K562 (cell line): ENCODE measurements around the gene MBLAC2. TPM values are rescaled to one million over a fixed set of nuclear protein-coding genes. Genes with fewer than 3 reads are reported as not detected.
A peak's percentile ranks its signal among the peaks of the same experiment; 100 is the strongest.

ENCODE experiments used
- ATF3 ChIP-seq, 2 experiments: fragments of 450-650 bp in 1 of 2; sonication (generic) in 1 of 2; formaldehyde crosslinking in 1 of 2; IDR thresholded peaks in 1 of 2; conservative IDR thresholded peaks in 1 of 2; 2 replicates each; pipeline versions ENCODE4 v1.6.1 to v1.8.1; 2016 to 2023; ENCODE audit warnings: mild to moderate bottlenecking in 2 of 2, moderate library complexity in 2 of 2, inconsistent platforms in 1 of 2, missing genetic modification reagents in 1 of 2
- BRF2 ChIP-seq: IDR thresholded peaks from 3 replicates; pipeline ENCODE4 v1.6.1; 2011; ENCODE audit warnings: borderline replicate concordance, mild to moderate bottlenecking; ENCODE audit not compliant: insufficient read length, insufficient read depth
- HDGF ChIP-seq: fragments of 450-650 bp; IDR thresholded peaks from 2 replicates; pipeline ENCODE4 v1.6.1; 2016
- JUNB ChIP-seq: fragments of 450-650 bp; formaldehyde crosslinking; conservative IDR thresholded peaks from 2 replicates; pipeline ENCODE4 v1.4.0; 2020; ENCODE audit warnings: mild to moderate bottlenecking
- JUND ChIP-seq, 2 experiments: IDR thresholded peaks; 2 replicates in 1 of 2; 3 replicates in 1 of 2; pipeline ENCODE4 v1.6.1; 2011; ENCODE audit warnings: borderline replicate concordance in 2 of 2, low read depth in 2 of 2, low read length in 2 of 2, improper control_type of control experiment in 1 of 2, missing biosample characterization in 1 of 2, missing genetic modification characterization in 1 of 2, missing genetic modification reagents in 1 of 2
- KDM2B ChIP-seq: fragments of 250-450 bp; sonication (Bioruptor Pico); IDR thresholded peaks from 2 replicates; pipeline ENCODE4 v1.8.0; 2021; ENCODE audit warnings: mild to moderate bottlenecking, moderate library complexity
- NELFE ChIP-seq: IDR thresholded peaks from 2 replicates; pipeline ENCODE4 v1.6.1; 2011; ENCODE audit warnings: mild to moderate bottlenecking; ENCODE audit not compliant: insufficient read depth, insufficient read length
- PHTF2 ChIP-seq: fragments of 250-450 bp; sonication (Bioruptor Pico); IDR thresholded peaks from 2 replicates; pipeline ENCODE4 v1.5.0; 2021; ENCODE audit warnings: mild to moderate bottlenecking
- RFX7 ChIP-seq: fragments of 250-450 bp; sonication (Bioruptor Pico); IDR thresholded peaks from 2 replicates; pipeline ENCODE4 v1.5.1; 2021; ENCODE audit warnings: mild to moderate bottlenecking
- SP2 ChIP-seq: IDR thresholded peaks from 2 replicates; pipeline ENCODE4 v1.6.1; 2011; ENCODE audit warnings: mild to moderate bottlenecking, low read depth, low read length, moderate library complexity; ENCODE audit not compliant: poor library complexity, severe bottlenecking; ENCODE audit errors: extremely low read depth
- TEAD2 ChIP-seq: fragments of 450-650 bp; IDR thresholded peaks from 2 replicates; pipeline ENCODE4 v1.6.1; 2016; ENCODE audit warnings: missing genetic modification characterization, control low read depth, missing compliant biosample characterization
- U2AF1 ChIP-seq: fragments of 200-400 bp; formaldehyde crosslinking; optimal IDR thresholded peaks from 2 replicates; pipeline ENCODE3; 2017; ENCODE audit warnings: mild to moderate bottlenecking, low read depth, low read length, moderate library complexity
- ZNF280A ChIP-seq: fragments of 450-650 bp; IDR thresholded peaks from 2 replicates; pipeline ENCODE4 v1.6.1; 2018; ENCODE audit warnings: mild to moderate bottlenecking, low read depth; ENCODE audit not compliant: partially characterized antibody
- ZNF41 ChIP-seq: fragments of 250-450 bp; sonication (Bioruptor Pico); conservative IDR thresholded peaks from 2 replicates; pipeline ENCODE4 v1.4.0; 2020; ENCODE audit warnings: mild to moderate bottlenecking
- ZNF449 ChIP-seq: fragments of 250-450 bp; sonication (Bioruptor Pico); IDR thresholded peaks from 2 replicates; pipeline ENCODE4 v1.8.0; 2022; ENCODE audit warnings: moderate library complexity, mild to moderate bottlenecking, inconsistent platforms
- ZNF512 ChIP-seq: IDR thresholded peaks from 2 replicates; pipeline ENCODE4 v1.6.1; 2016; ENCODE audit warnings: missing genetic modification characterization, missing compliant biosample characterization
- ZNF589 ChIP-seq: fragments of 200-800 bp; sonication (Bioruptor generic); IDR thresholded peaks from 2 replicates; pipeline ENCODE4 v1.6.1; 2016; ENCODE audit warnings: low read depth, missing genetic modification characterization, missing compliant biosample characterization
- ZNF764 ChIP-seq: fragments of 250-450 bp; sonication (Bioruptor Pico); IDR thresholded peaks from 2 replicates; pipeline ENCODE4 v1.4.0; 2020; ENCODE audit warnings: low read depth, mild to moderate bottlenecking, moderate library complexity
- polyA plus RNA-seq, 8 experiments: library from polyadenylated mRNA; depleted of rRNA in 4 of 8; stranded (reverse) in 5 of 8; unstranded in 3 of 8; fragments of >200 nt; fragmentation: Nextera tagmentation in 2 of 8; fragmentation: Illumina TruSeq in 1 of 8; extraction: Ambion mirVana in 2 of 8; extraction: Trizol in 1 of 8; gene quantifications; 2 replicates each; pipeline versions ENCODE4 v1.2.1 to v1.2.3, GENCODE V29; 2011 to 2014; ENCODE audit warnings: inconsistent platforms in 1 of 8, missing spikeins in 1 of 8
- total RNA-seq, 7 experiments: library from RNA; depleted of rRNA in 6 of 7; stranded (reverse); fragments of >200 nt in 6 of 7; fragmentation: Illumina TruSeq in 2 of 7; extraction: Trizol in 2 of 7; gene quantifications; 2 replicates each; pipeline versions ENCODE4 v1.2.1 to v1.2.3, GENCODE V29; 2011 to 2021; ENCODE audit warnings: low replicate concordance in 1 of 7

The MBLAC2 gene
- total and polyA plus RNA-seq, 9 of the 15 experiments (the other 6 are each of a cell fraction or from before 2014, with no cell fraction given): 2.4 to 13.1 (median 10.3) TPM

GRCh38 chr5:90409318-90410177, 65.0 kb downstream of the MBLAC2 start, which contains the start of gene CETN3 (continued):
- TF ChIP-seq BRF2: no peak
- no peak for TF ChIP-seq JUNB (CRISPR knock-in tag)
- TF ChIP-seq ZNF589 (CRISPR knock-in tag): no peak
- TF ChIP-seq PHTF2: no peak
- peak; percentile 56; the same call in 1 of the 2 replicates for TF ChIP-seq ZNF41
- TF ChIP-seq JUND (IDR thresholded peaks at IDR 0.05; ENCODE audit: borderline replicate concordance, low read depth, low read length): peak; percentile 61; the same call in 1 of the 2 replicates
- no peak; the same call in 2 of the 3 replicates for TF ChIP-seq JUND (tag; IDR thresholded peaks at IDR 0.05; ENCODE audit: borderline replicate concordance, low read depth, low read length)
- peak; percentile 60 for TF ChIP-seq NELFE
- no peak for TF ChIP-seq ZNF764 (CRISPR knock-in tag)
- peak; percentile 63 for TF ChIP-seq SP2
- TF ChIP-seq ZNF449 (CRISPR knock-in tag): peak; percentile 73; the same call in 1 of the 2 replicates
- 0 out of 2 replicates have a peak, but pooled peaks have one; percentile 5 for TF ChIP-seq ATF3 (IDR thresholded peaks at IDR 0.05)
- no peak for TF ChIP-seq ATF3 (CRISPR knock-in tag; conservative IDR thresholded peaks at IDR 0.05)
- no peak for TF ChIP-seq U2AF1
- no peak for TF ChIP-seq KDM2B (CRISPR knock-in tag)
- TF ChIP-seq ZNF280A: no peak
- no peak for TF ChIP-seq RFX7
- no peak for TF ChIP-seq HDGF
- TF ChIP-seq ZNF512: no peak
- no peak for TF ChIP-seq TEAD2 (tag)
